K562 (cell line): ENCODE measurements around the gene SPATC1L. TPM values are rescaled to one million over a fixed set of nuclear protein-coding genes. Genes with fewer than 3 reads are reported as not detected.
A peak's percentile ranks its signal among the peaks of the same experiment; 100 is the strongest.

Experiments
- BRD9 ChIP-seq: fragments of 450-650 bp; IDR thresholded peaks from 2 replicates; pipeline ENCODE4 v1.6.1; 2018; ENCODE audit warnings: low read depth; ENCODE audit not compliant: partially characterized antibody
- CUX1 ChIP-seq: fragments of 200-800 bp; sonication (Bioruptor generic); IDR thresholded peaks from 2 replicates; pipeline ENCODE4 v1.6.1; 2016; ENCODE audit warnings: missing genetic modification characterization, missing compliant biosample characterization
- ILK ChIP-seq: fragments of 450-650 bp; IDR thresholded peaks from 2 replicates; pipeline ENCODE4 v1.6.1; 2016; ENCODE audit warnings: missing genetic modification characterization, low read depth, mild to moderate bottlenecking, missing compliant biosample characterization, moderate library complexity, borderline replicate concordance
- KDM4B ChIP-seq, 2 experiments: fragments of 450-650 bp in 1 of 2; sonication (generic) in 1 of 2; IDR thresholded peaks; 2 replicates each; pipeline ENCODE4 v1.6.1; 2016 to 2017; ENCODE audit warnings: borderline replicate concordance in 2 of 2, antibody characterized with exemption in 1 of 2, low read depth in 1 of 2, mild to moderate bottlenecking in 1 of 2
- NR0B1 ChIP-seq: fragments of 450-650 bp; IDR thresholded peaks from one replicate; pipeline ENCODE4 v1.6.1; 2018; ENCODE audit warnings: mild to moderate bottlenecking, moderate library complexity; ENCODE audit not compliant: partially characterized antibody
- POLR2AphosphoS2 ChIP-seq: IDR thresholded peaks from 2 replicates; pipeline ENCODE4 v1.6.1; 2012; ENCODE audit warnings: low read length, improper control_type of control experiment
- PRMT5 ChIP-seq: sonication (generic); formaldehyde crosslinking; IDR thresholded peaks from 2 replicates; pipeline ENCODE4 v1.5.0; 2020; ENCODE audit warnings: missing genetic modification reagents
- SFPQ ChIP-seq: fragments of 200-400 bp; formaldehyde crosslinking; IDR thresholded peaks from 2 replicates; pipeline ENCODE4 v1.6.1; 2017; ENCODE audit warnings: mild to moderate bottlenecking, low read depth, low read length, moderate library complexity
- SMAD3 ChIP-seq: fragments of 450-650 bp; formaldehyde crosslinking; conservative IDR thresholded peaks from 2 replicates; pipeline ENCODE4 v1.4.0; 2020; ENCODE audit warnings: mild to moderate bottlenecking
- SP1 ChIP-seq: sonication (generic); formaldehyde crosslinking; IDR thresholded peaks from 2 replicates; pipeline ENCODE4 v1.8.1; 2022; ENCODE audit warnings: mild to moderate bottlenecking, missing genetic modification reagents
- SRSF9 ChIP-seq: fragments of 200-400 bp; formaldehyde crosslinking; IDR thresholded peaks from 2 replicates; pipeline ENCODE4 v1.6.1; 2017; ENCODE audit warnings: low read depth, low read length, borderline replicate concordance
- ZNF347 ChIP-seq: fragments of 450-650 bp; formaldehyde crosslinking; IDR thresholded peaks from 2 replicates; pipeline ENCODE4 v1.4.0; 2020; ENCODE audit warnings: low read depth, mild to moderate bottlenecking, moderate library complexity
- ZNF766 ChIP-seq: fragments of 200-800 bp; sonication (Bioruptor generic); conservative IDR thresholded peaks from 2 replicates; pipeline ENCODE4 v1.6.1; 2016; ENCODE audit warnings: missing genetic modification characterization, missing compliant biosample characterization
- polyA plus RNA-seq, 8 experiments: library from polyadenylated mRNA; depleted of rRNA in 4 of 8; stranded (reverse) in 5 of 8; unstranded in 3 of 8; fragments of >200 nt; fragmentation: Nextera tagmentation in 2 of 8; fragmentation: Illumina TruSeq in 1 of 8; extraction: Ambion mirVana in 2 of 8; extraction: Trizol in 1 of 8; gene quantifications; 2 replicates each; pipeline versions ENCODE4 v1.2.1 to v1.2.3, GENCODE V29; 2011 to 2014; ENCODE audit warnings: inconsistent platforms in 1 of 8, missing spikeins in 1 of 8
- total RNA-seq, 7 experiments: library from RNA; depleted of rRNA in 6 of 7; stranded (reverse); fragments of >200 nt in 6 of 7; fragmentation: Illumina TruSeq in 2 of 7; extraction: Trizol in 2 of 7; gene quantifications; 2 replicates each; pipeline versions ENCODE4 v1.2.1 to v1.2.3, GENCODE V29; 2011 to 2021; ENCODE audit warnings: low replicate concordance in 1 of 7

The SPATC1L gene
- total and polyA plus RNA-seq, 9 of the 15 experiments (the other 6 are each of a cell fraction or from before 2014, with no cell fraction given) = 0.14 to 121 (median 34.0) TPM; not detected in 1

GRCh38 chr21:46153247-46154154 lies 30.8 kb downstream of the SPATC1L start (continued):
- TF ChIP-seq NR0B1 (no peak), SP1 (CRISPR knock-in tag) (peak; percentile 65), SRSF9 (no peak), ZNF347 (no peak), CUX1 (CRISPR knock-in tag) (no peak), POLR2AphosphoS2 (no peak), KDM4B (IDR thresholded peaks at IDR 0.05; ENCODE audit: borderline replicate concordance in 2 of 2, low read depth in 1 of 2) (peak in 1 of 2 experiments; percentile 46; a peak in 1 of 4 replicates), PRMT5 (no peak), ZNF766 (CRISPR knock-in tag) (0 out of 2 replicates have a peak, but pooled peaks have one; percentile 47), SMAD3 (CRISPR knock-in tag) (no peak), ILK (tag) (no peak), SFPQ (no peak), BRD9 (peak; percentile 70)
